Stomach (tissue), 4 donors: ENCODE results near the gene LIN28B.

ENCODE experiments used
- EP300 ChIP-seq: sonication (generic); formaldehyde crosslinking; IDR thresholded peaks from one replicate; pipeline ENCODE4 v1.6.1; 2017; ENCODE audit warnings: antibody characterized with exemption
- POLR2AphosphoS5 ChIP-seq, 3 donors: sonication (generic); formaldehyde crosslinking; IDR thresholded peaks; one replicate each; pipeline ENCODE4 v1.6.1; 2016; ENCODE audit warnings: antibody characterized with exemption in 3 of 3

GRCh38 chr6:104952911-104953399, 4.0 kb upstream of the LIN28B start:
- no peak for TF ChIP-seq POLR2AphosphoS5 (IDR thresholded peaks at IDR 0.05)
- no peak for TF ChIP-seq EP300
